ENCODE data around the gene TMC4.
A peak's percentile ranks its signal among the peaks of the same experiment; 100 is the strongest.
"Not testable (repeated sequence)": the region's sequence is repeated elsewhere in the genome, so short reads cannot be mapped to it uniquely, and the experiment has no call there.

Gene TMC4

GRCh38 chr19:54203151-54203611 lies 30.2 kb upstream of the TMC4 start:
- no peak for DNase-seq (ENCODE audit: low read depth in 2 of 3, low spot score in 2 of 3)

GRCh38 chr19:54201980-54202379 lies 29.0 kb upstream of the TMC4 start:
- no peak for DNase-seq (ENCODE audit: low read depth in 2 of 3, low spot score in 2 of 3)

GRCh38 chr19:54201172-54201701 lies 28.3 kb upstream of the TMC4 start:
- DNase-seq (ENCODE audit: low read depth in 2 of 3, low spot score in 2 of 3) = no peak

GRCh38 chr19:54199401-54199800 lies 26.4 kb upstream of the TMC4 start:
- no peak for DNase-seq (ENCODE audit: low read depth in 2 of 3, low spot score in 2 of 3)

- DNase-seq (ENCODE audit: low read depth in 2 of 3, low spot score in 2 of 3) = no peak
These were observed 24.2 kb upstream of the TMC4 start for GRCh38 chr19:54197121-54197520.

GRCh38 chr19:54196536-54196935 lies 23.6 kb upstream of the TMC4 start:
- no peak for DNase-seq (ENCODE audit: low read depth in 2 of 3, low spot score in 2 of 3)

- DNase-seq (ENCODE audit: low read depth in 2 of 3, low spot score in 2 of 3) = not testable (repeated sequence)
These were observed 21.5 kb upstream of the TMC4 start for GRCh38 chr19:54194463-54194862.

- DNase-seq (ENCODE audit: low read depth in 2 of 3, low spot score in 2 of 3) = no peak
These were observed 20.1 kb upstream of the TMC4 start for GRCh38 chr19:54193011-54193410.

- DNase-seq (ENCODE audit: low read depth in 2 of 3, low spot score in 2 of 3) = no peak
These were observed 19.0 kb upstream of the TMC4 start for GRCh38 chr19:54191811-54192453.

- DNase-seq (ENCODE audit: low read depth in 2 of 3, low spot score in 2 of 3) = peak in 2 of 3 experiments; percentile 81 to 82
These were observed 18.3 kb upstream of the TMC4 start, which contains the start of gene TSEN34 for GRCh38 chr19:54191011-54191810. Gene TSEN34 (plus strand): TSS chr19:54191308. CDS start chr19:54191365, 57 bp downstream.

- DNase-seq (ENCODE audit: low read depth in 2 of 3, low spot score in 2 of 3) = peak; percentile 96 to 99 (median 99)
These were observed 17.6 kb upstream of the TMC4 start for GRCh38 chr19:54190503-54191010.

GRCh38 chr19:54189735-54190502 lies 17.0 kb upstream of the TMC4 start:
- DNase-seq (ENCODE audit: low read depth in 2 of 3, low spot score in 2 of 3) = peak; percentile 94 to 99 (median 97)

- no peak for DNase-seq (ENCODE audit: low read depth in 2 of 3, low spot score in 2 of 3)
These were observed 16.3 kb upstream of the TMC4 start, which contains the start of gene MBOAT7 for GRCh38 chr19:54189145-54189734. Gene MBOAT7 (minus strand): TSS chr19:54189580. CDS start chr19:54188508, 1,072 bp downstream.

- no peak for DNase-seq (ENCODE audit: low read depth in 2 of 3, low spot score in 2 of 3)
These were observed 15.4 kb upstream of the TMC4 start for GRCh38 chr19:54188215-54188871.

- DNase-seq (ENCODE audit: low read depth in 2 of 3, low spot score in 2 of 3) = no peak
These were observed 14.0 kb upstream of the TMC4 start for GRCh38 chr19:54186934-54187381.

- DNase-seq (ENCODE audit: low read depth in 2 of 3, low spot score in 2 of 3) = no peak
These were observed 13.4 kb upstream of the TMC4 start for GRCh38 chr19:54186351-54186750.

GRCh38 chr19:54183431-54183830 lies 10.5 kb upstream of the TMC4 start:
- DNase-seq (ENCODE audit: low read depth in 2 of 3, low spot score in 2 of 3) = no peak

GRCh38 chr19:54181894-54182293 lies 8.9 kb upstream of the TMC4 start:
- DNase-seq (ENCODE audit: low read depth in 2 of 3, low spot score in 2 of 3) = not testable (repeated sequence)

GRCh38 chr19:54180691-54181091 lies 7.7 kb upstream of the TMC4 start:
- no peak for DNase-seq (ENCODE audit: low read depth in 2 of 3, low spot score in 2 of 3)

GRCh38 chr19:54179921-54180461 lies 7.0 kb upstream of the TMC4 start:
- DNase-seq (ENCODE audit: low read depth in 2 of 3, low spot score in 2 of 3) = no peak

All from activated CD8-positive, alpha-beta memory T cell treated with anti-CD3 and anti-CD28 coated beads for 48 hours (primary cell).